Measurements from ENCODE around the gene TMEM123.

GRCh38 chr11:102400603-102401002, 52.0 kb downstream of the TMEM123 start:
- no peak for TF ChIP-seq FOS (IDR thresholded peaks at IDR 0.05; ENCODE audit: borderline replicate concordance, insufficient read depth, low read length)
- no peak for TF ChIP-seq POLR2A (IDR thresholded peaks at IDR 0.05; ENCODE audit: low read depth, low read length)
- no peak for TF ChIP-seq POLR2AphosphoS5 (IDR thresholded peaks at IDR 0.05; ENCODE audit: insufficient read depth, low read depth, low read length)
